GM11168 (cell line): ENCODE measurements around the gene ANXA8L1.
"Not testable (repeated sequence)": the region's sequence is repeated elsewhere in the genome, so short reads cannot be mapped to it uniquely, and the experiment has no call there.

ENCODE experiments used
- in situ Hi-C: fragments of 300-500 bp; cut with MboI; formaldehyde crosslinking; loops from one replicate; pipeline ENCODE4 v1.12.0; 2022; ENCODE audit warnings: low sequenced_read_pairs; ENCODE audit not compliant: unreplicated experiment

Gene ANXA8L1

GRCh38 chr10:46375406-46375805 is at the start of gene ANXA8L1:
Gene ANXA8L1, plus strand, starts transcription at chr10:46375776. Its CDS starts 76 bp downstream, at chr10:46375852.
- in situ Hi-C loops, result loop anchor here (5.0 kb wide), 1 partner anchor 1107 kb away; the partner anchor contains the start of gene ANXA8

- in situ Hi-C loops, result no loop called here
Measured at GRCh38 chr10:46326066-46326465, 49.5 kb upstream of the ANXA8L1 start.

GRCh38 chr10:46326971-46327370 is 48.6 kb upstream of the ANXA8L1 start:
- in situ Hi-C loops, result no loop called here

GRCh38 chr10:46327685-46328084 is 47.9 kb upstream of the ANXA8L1 start:
- in situ Hi-C loops, result no loop called here

GRCh38 chr10:46328853-46329689 is 46.5 kb upstream of the ANXA8L1 start:
- in situ Hi-C loops, result no loop called here

- in situ Hi-C loops, result no loop called here
Measured at GRCh38 chr10:46329690-46330016, 45.9 kb upstream of the ANXA8L1 start.

GRCh38 chr10:46330894-46331293 is 44.7 kb upstream of the ANXA8L1 start:
- in situ Hi-C loops, result no loop called here

- in situ Hi-C loops, result loop anchor here (25.0 kb wide), 1 partner anchor 553 kb away; no protein-coding TSS in a partner anchor
Measured at GRCh38 chr10:46365484-46365883, 10.1 kb upstream of the ANXA8L1 start.

- in situ Hi-C loops, result loop anchor here (25.0 kb wide), 1 partner anchor 555 kb away; no protein-coding TSS in a partner anchor
Measured at GRCh38 chr10:46367209-46367608, 8.4 kb upstream of the ANXA8L1 start.

- in situ Hi-C loops, result loop anchor here (25.0 kb wide), 1 partner anchor 555 kb away; no protein-coding TSS in a partner anchor
Measured at GRCh38 chr10:46367666-46368240, 7.8 kb upstream of the ANXA8L1 start.

GRCh38 chr10:46368956-46369355 is 6.6 kb upstream of the ANXA8L1 start:
- in situ Hi-C loops, result loop anchor here (25.0 kb wide), 1 partner anchor 557 kb away; no protein-coding TSS in a partner anchor

- in situ Hi-C loops, result loop anchor here (25.0 kb wide), 1 partner anchor 562 kb away; no protein-coding TSS in a partner anchor
Measured at GRCh38 chr10:46374410-46374809, 1.2 kb upstream of the ANXA8L1 start.

- in situ Hi-C loops, result loop anchor here (5.0 kb wide), 1 partner anchor 1105 kb away; the partner anchor contains the start of gene ANXA8
Measured at GRCh38 chr10:46377022-46377421, 1.4 kb downstream of the ANXA8L1 start.

GRCh38 chr10:46377651-46378050 is 2.1 kb downstream of the ANXA8L1 start:
- in situ Hi-C loops, result loop anchor here (5.0 kb wide), 1 partner anchor 1105 kb away; the partner anchor contains the start of gene ANXA8

GRCh38 chr10:46378108-46378507 is 2.5 kb downstream of the ANXA8L1 start:
- in situ Hi-C loops, result loop anchor here (5.0 kb wide), 1 partner anchor 1104 kb away; the partner anchor contains the start of gene ANXA8

- in situ Hi-C loops, result loop anchor here (5.0 kb wide), 1 partner anchor 1103 kb away; the partner anchor contains the start of gene ANXA8
Measured at GRCh38 chr10:46379233-46379848, 3.8 kb downstream of the ANXA8L1 start.

GRCh38 chr10:46385858-46386257 is 10.3 kb downstream of the ANXA8L1 start:
- in situ Hi-C loops, result not testable (repeated sequence)

- in situ Hi-C loops, result not testable (repeated sequence)
Measured at GRCh38 chr10:46386694-46387093, 11.1 kb downstream of the ANXA8L1 start.

- in situ Hi-C loops, result not testable (repeated sequence)
Measured at GRCh38 chr10:46387309-46387902, 11.8 kb downstream of the ANXA8L1 start.

- in situ Hi-C loops, result loop anchor here (5.0 kb wide), 1 partner anchor 1076 kb away; no protein-coding TSS in a partner anchor
Measured at GRCh38 chr10:46391422-46391821, 15.8 kb downstream of the ANXA8L1 start.
